Neural crest cell (in vitro differentiated cells): ENCODE data around the gene TOMM70. TPM values are rescaled to one million over a fixed set of nuclear protein-coding genes. Genes with fewer than 3 reads are reported as not detected.
"Not testable (repeated sequence)": the region's sequence is repeated elsewhere in the genome, so short reads cannot be mapped to it uniquely, and the experiment has no call there.

ENCODE experiments used
- DNase-seq: peaks from one replicate; pipeline ENCODE4 v3.0.0; 2021; ENCODE audit warnings: low read depth, mixed read lengths, low spot score
- H3K27ac Mint-ChIP-seq: one replicate; pipeline ENCODE4 v1.8.0; 2021; ENCODE audit warnings: mild to moderate bottlenecking, mixed read lengths; ENCODE audit not compliant: unreplicated experiment
- H3K27me3 Mint-ChIP-seq: 2 replicates; pipeline ENCODE4 v1.8.0; 2021; ENCODE audit warnings: low read depth, mild to moderate bottlenecking, mixed read lengths
- H3K36me3 Mint-ChIP-seq: 2 replicates; pipeline ENCODE4 v1.8.0; 2021; ENCODE audit warnings: low read depth, mild to moderate bottlenecking, mixed read lengths
- H3K4me1 Mint-ChIP-seq: 2 replicates; pipeline ENCODE4 v1.8.0; 2021; ENCODE audit warnings: mixed read lengths
- H3K4me3 Mint-ChIP-seq: one replicate; pipeline ENCODE4 v1.8.0; 2021; ENCODE audit warnings: mild to moderate bottlenecking, mixed read lengths
- H3K9me3 Mint-ChIP-seq: 2 replicates; pipeline ENCODE4 v1.8.0; 2021; ENCODE audit warnings: mixed read lengths
- total RNA-seq: library from RNA; stranded (reverse); gene quantifications from 2 replicates; pipeline ENCODE4 v1.2.1, GENCODE V29; 2021
- TF ChIP-seq, protein P1 (sequence below): fragments of 200-600 bp; sonication (generic); conservative IDR thresholded peaks from 2 replicates; pipeline ENCODE4 v1.5.0; 2021; ENCODE audit warnings: antibody characterized with exemption, mild to moderate bottlenecking

TOMM70 gene
- total RNA-seq, 1 donor from 2014 or later: 46.1 TPM

DNA sequence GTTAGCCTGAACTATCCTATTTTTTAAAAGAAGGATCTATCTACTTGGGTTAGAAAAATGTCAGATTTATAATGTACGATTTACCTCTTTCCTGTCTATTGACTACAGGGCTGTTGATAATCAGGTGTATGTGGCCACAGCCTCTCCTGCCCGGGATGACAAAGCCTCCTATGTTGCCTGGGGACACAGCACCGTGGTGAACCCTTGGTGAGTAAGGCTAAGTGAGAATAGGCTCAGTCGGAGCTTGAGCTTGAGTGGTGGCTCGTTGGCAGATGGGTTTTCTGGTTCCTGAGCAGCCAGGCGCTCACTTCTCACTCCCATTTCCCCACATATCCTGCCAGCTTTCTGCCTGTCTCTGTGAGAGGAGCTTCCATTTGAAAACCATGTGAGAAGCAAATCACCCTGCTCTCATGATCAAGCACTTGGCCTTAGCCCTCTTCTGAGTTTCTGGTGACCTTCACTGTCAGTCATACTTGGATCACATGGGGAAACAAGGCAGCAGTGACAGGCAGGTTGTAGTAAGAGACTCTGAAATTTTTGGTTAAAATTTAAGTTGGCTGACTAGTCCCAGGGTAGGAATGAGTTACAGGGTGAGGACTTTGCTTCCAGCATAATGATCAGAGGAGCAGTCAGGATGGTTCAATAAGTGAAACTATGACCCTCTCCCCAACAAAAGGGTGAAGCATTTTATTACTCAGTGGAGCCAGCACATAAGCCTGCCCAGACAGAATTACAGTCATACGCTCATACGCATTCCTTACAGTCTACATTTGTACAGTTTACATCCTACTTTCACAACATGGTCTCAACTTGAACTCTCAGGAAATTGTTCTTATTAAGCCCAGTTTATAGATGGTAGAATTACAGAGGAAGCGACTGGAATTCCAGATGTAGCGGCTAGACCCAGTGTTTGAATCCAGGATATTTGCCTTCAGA is 48.3 kb downstream of the TOMM70 start:
- Mint-ChIP-seq H3K4me3 (no peak overlapping the region), H3K4me1 (no peaks in the 10 kb centered on the region), H3K27ac (no peak overlapping the region), H3K9me3 (peaks cover 3% of the 10 kb centered on the region), H3K27me3 (no peaks in the 10 kb centered on the region), H3K36me3 (peaks cover 30% of the 10 kb centered on the region)
- TF ChIP-seq, protein P1, sequence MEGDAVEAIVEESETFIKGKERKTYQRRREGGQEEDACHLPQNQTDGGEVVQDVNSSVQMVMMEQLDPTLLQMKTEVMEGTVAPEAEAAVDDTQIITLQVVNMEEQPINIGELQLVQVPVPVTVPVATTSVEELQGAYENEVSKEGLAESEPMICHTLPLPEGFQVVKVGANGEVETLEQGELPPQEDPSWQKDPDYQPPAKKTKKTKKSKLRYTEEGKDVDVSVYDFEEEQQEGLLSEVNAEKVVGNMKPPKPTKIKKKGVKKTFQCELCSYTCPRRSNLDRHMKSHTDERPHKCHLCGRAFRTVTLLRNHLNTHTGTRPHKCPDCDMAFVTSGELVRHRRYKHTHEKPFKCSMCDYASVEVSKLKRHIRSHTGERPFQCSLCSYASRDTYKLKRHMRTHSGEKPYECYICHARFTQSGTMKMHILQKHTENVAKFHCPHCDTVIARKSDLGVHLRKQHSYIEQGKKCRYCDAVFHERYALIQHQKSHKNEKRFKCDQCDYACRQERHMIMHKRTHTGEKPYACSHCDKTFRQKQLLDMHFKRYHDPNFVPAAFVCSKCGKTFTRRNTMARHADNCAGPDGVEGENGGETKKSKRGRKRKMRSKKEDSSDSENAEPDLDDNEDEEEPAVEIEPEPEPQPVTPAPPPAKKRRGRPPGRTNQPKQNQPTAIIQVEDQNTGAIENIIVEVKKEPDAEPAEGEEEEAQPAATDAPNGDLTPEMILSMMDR: no peak
- no peak for DNase-seq

DNA sequence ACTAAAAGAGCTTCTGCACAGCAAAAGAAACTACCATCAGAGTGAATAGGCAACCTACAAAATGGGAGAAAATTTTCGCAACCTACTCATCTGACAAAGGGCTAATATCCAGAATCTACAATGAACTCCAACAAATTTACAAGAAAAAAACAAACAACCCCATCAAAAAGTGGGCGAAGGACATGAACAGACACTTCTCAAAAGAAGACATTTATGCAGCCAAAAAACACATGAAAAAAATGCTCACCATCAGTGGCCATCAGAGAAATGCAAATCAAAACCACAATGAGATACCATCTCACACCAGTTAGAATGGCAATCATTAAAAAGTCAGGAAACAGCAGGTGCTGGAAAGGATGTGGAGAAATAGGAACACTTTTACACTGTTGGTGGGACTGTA is 49.1 kb downstream of the TOMM70 start:
- not testable (repeated sequence) for H3K27me3 Mint-ChIP-seq, DNase-seq, H3K4me3 Mint-ChIP-seq, H3K9me3 Mint-ChIP-seq, H3K4me1 Mint-ChIP-seq, H3K27ac Mint-ChIP-seq
- peaks cover 30% of the 10 kb centered on the region for H3K36me3 Mint-ChIP-seq

DNA sequence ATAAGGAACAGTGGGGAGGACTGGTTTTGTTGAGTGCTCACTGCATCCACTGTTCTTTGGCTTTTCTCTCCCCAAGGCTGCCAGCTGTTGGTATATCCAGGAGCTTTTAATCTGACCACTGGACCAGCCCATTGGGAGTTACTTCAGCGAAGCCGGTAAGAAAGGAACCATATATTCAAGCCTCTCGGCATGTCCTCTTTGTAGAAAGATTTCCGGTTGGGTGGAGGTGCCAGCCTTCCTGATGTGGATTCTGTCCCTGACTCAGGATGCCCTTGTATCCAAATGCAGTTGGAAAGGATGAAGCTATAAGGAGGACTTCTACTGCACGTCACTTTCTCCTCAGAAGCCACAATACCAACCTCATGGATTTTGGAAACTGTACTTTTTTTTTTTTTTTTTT is 52.2 kb downstream of the TOMM70 start:
- Mint-ChIP-seq H3K27me3 (no peaks in the 10 kb centered on the region), H3K4me3 (no peak overlapping the region)

DNA sequence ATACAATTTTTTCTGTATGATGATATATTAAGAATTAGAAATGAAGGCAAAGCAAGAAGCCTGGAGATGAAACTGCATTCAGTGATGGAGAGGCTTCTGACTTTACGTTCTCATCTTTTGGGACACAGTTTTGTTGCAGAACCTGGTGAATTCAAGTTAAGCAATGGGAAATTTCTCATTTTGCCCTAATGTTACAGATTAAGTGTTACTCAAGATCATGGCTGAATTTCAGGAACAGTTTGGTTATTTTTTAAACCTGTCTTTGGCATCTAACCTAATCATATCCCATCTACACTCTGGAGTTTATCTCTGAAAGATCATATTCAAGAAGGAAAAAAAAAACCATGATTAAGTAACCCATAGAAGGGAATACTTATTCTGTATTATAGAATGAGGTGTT is 60.4 kb downstream of the TOMM70 start:
- H3K27ac Mint-ChIP-seq: no peak overlapping the region
- H3K36me3 Mint-ChIP-seq: peaks cover 17% of the 10 kb centered on the region
- TF ChIP-seq, protein P1: no peak
- peaks cover 8% of the 10 kb centered on the region for H3K4me1 Mint-ChIP-seq
- H3K4me3 Mint-ChIP-seq: no peak overlapping the region
- no peaks in the 10 kb centered on the region for H3K9me3 Mint-ChIP-seq
- no peaks in the 10 kb centered on the region for H3K27me3 Mint-ChIP-seq
- no peak for DNase-seq

More for the DNA sequence above, 52.2 kb downstream of the TOMM70 start:
- peaks cover 3% of the 10 kb centered on the region for H3K9me3 Mint-ChIP-seq
- H3K36me3 Mint-ChIP-seq: peaks cover 41% of the 10 kb centered on the region
- no peaks in the 10 kb centered on the region for H3K4me1 Mint-ChIP-seq
- DNase-seq: no peak
- TF ChIP-seq, protein P1: no peak
- H3K27ac Mint-ChIP-seq: no peak overlapping the region

DNA sequence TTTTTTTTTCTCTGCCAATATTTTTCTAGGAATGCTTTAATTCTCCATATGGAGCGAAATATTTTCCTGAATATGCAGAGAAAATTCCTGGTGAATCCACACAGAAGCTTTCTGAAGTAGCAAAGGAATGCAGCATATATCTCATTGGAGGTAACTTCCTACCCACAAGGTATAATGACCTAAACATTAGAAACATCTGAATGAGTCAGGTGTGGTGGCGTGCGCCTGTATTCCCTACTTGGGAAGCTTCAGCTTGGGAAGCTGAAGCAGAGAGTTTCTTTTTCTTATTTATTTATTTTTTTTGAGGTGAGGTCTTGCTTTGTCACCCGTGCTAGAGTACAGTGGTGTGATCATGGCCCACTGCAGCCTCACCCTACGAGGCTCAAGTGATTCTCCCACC is 61.1 kb downstream of the TOMM70 start:
- DNase-seq: no peak
- H3K4me1 Mint-ChIP-seq: peaks cover 14% of the 10 kb centered on the region
- H3K36me3 Mint-ChIP-seq: peaks cover 15% of the 10 kb centered on the region

More for the DNA sequence above, 61.1 kb downstream of the TOMM70 start:
- no peak overlapping the region for H3K27ac Mint-ChIP-seq
- TF ChIP-seq, protein P1: no peak
- H3K4me3 Mint-ChIP-seq: no peak overlapping the region
- no peaks in the 10 kb centered on the region for H3K27me3 Mint-ChIP-seq
- H3K9me3 Mint-ChIP-seq: no peaks in the 10 kb centered on the region
